GM06990 (cell line): ENCODE results near the gene ART5.
"Not testable (repeated sequence)": the region's sequence is repeated elsewhere in the genome, so short reads cannot be mapped to it uniquely, and the experiment has no call there.

Source experiments
- DNase-seq: peaks from one replicate; pipeline ENCODE4 v3.0.0-alpha.2; 2011; ENCODE audit not compliant: insufficient read length; ENCODE audit errors: extremely low read depth
- H3K27me3 ChIP-seq: replicated peaks from 2 replicates; pipeline ENCODE4 v1.6.0; 2011; ENCODE audit warnings: low read length; ENCODE audit not compliant: control insufficient read depth, insufficient read depth
- H3K36me3 ChIP-seq: 2 replicates; pipeline ENCODE4 v1.5.1; 2011; ENCODE audit warnings: low read length; ENCODE audit not compliant: control insufficient read depth, insufficient read depth
- H3K4me3 ChIP-seq: replicated peaks from 2 replicates; pipeline ENCODE4 v1.5.1; 2011; ENCODE audit warnings: low read depth, mild to moderate bottlenecking, control low read depth, low read length

Gene ART5

GRCh38 chr11:3588776-3589175 is 53.0 kb downstream of the ART5 start:
- H3K27me3 ChIP-seq, H3K4me3 ChIP-seq, H3K36me3 ChIP-seq, DNase-seq: not testable (repeated sequence)
